Activated B cell treated with CpG ODN at 0.5 μM for 24 hours (primary cell): ENCODE results near the gene ZDHHC14. TPM values are rescaled to one million over a fixed set of nuclear protein-coding genes. Genes with fewer than 3 reads are reported as not detected.

Experiments
- ATAC-seq: fragments of 200-7000 bp; cut with Tn5 transposase; one replicate; pipeline ENCODE4 v1.10.0; 2021; ENCODE audit warnings: low read depth, mild to moderate bottlenecking, moderate library complexity
- CTCF ChIA-PET: fragments of 350-600 bp; sonication (Branson Sonifier 250); formaldehyde crosslinking; loops from one replicate; lab custom pipeline; 2021; ENCODE audit warnings: antibody characterized with exemption; lab: Charles Lee
- POLR2A ChIA-PET: fragments of 350-600 bp; sonication (Branson Sonifier 250); formaldehyde crosslinking; loops from one replicate; lab custom pipeline; 2021; ENCODE audit warnings: antibody characterized with exemption; lab: Charles Lee
- DNase-seq: peaks from one replicate; pipeline ENCODE4 v3.0.0; 2022
- H3K27ac Mint-ChIP-seq: one replicate; pipeline ENCODE4 v1.8.0; 2020; ENCODE audit warnings: mixed read lengths
- H3K27me3 Mint-ChIP-seq: one replicate; pipeline ENCODE4 v1.8.0; 2021; ENCODE audit warnings: mixed read lengths
- H3K36me3 Mint-ChIP-seq: one replicate; pipeline ENCODE4 v1.8.0; 2021; ENCODE audit warnings: low read depth, mixed read lengths
- H3K4me1 Mint-ChIP-seq: one replicate; pipeline ENCODE4 v1.8.0; 2021; ENCODE audit warnings: mixed read lengths
- H3K4me3 Mint-ChIP-seq: one replicate; pipeline ENCODE4 v1.8.0; 2020; ENCODE audit warnings: mild to moderate bottlenecking, mixed read lengths
- H3K9me3 Mint-ChIP-seq: one replicate; pipeline ENCODE4 v1.8.0; 2020; ENCODE audit warnings: mixed read lengths
- intact Hi-C: fragments of 100-400 bp; cut with micrococcal nuclease; formaldehyde crosslinking; loops from one replicate; pipeline ENCODE4 v1.15.1; 2024
- total RNA-seq: library from RNA; stranded (reverse); gene quantifications from 2 replicates; pipeline ENCODE4 v1.2.3, GENCODE V29; 2022
- TF ChIP-seq, protein P1 (sequence below): fragments of 200-600 bp; IDR thresholded peaks from one replicate; pipeline ENCODE4 v1.8.0; 2022; ENCODE audit warnings: antibody characterized with exemption, mild to moderate bottlenecking

ZDHHC14 gene
- total RNA-seq, 1 donor from 2014 or later: 25.3 TPM

DNA sequence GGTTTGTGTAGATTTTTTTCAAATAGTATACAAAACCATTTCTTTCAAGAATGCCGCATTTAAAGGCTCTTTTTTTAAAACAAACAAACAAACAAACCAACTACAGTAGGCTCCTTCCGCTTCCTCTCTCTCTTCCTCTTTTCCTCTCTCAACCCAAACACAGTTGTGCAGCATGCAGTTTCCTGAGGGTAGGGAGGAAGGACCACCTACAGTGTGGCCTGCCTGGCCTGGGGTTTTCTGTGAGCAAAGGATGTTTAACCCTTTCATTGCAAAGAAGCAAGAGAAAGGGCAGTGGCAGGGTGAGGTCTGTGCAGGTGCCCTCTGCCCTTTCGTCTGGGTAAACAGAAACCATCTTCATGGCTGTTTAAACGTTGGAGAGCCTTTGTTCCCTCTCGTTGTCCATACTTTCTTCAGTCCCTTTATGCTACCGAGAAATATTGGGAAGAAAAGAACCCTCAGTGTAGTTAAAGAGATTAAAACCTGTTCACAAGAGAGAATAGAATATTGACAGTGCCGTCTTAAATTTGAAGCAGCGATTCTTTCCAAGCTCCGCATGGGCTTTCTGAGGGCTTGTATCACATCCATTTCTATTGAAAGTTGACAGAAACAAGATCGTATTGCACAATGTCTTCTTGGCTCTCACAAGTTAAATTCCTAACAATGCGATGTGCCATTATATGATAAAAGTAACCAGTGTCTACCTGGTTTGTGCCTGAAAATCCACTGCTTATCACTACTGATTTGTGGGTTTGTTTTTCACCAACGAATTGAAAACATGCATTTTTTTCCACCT, 226.5 kb downstream of the ZDHHC14 start:
- H3K9me3 Mint-ChIP-seq: no peaks in the 10 kb centered on the region
- ChIA-PET POLR2A (no interaction called here), CTCF (no interaction called here)
- peak overlapping the region; percentile 81 for H3K27ac Mint-ChIP-seq
- DNase-seq: no peak
- H3K4me1 Mint-ChIP-seq: peaks cover 68% of the 10 kb centered on the region
- TF ChIP-seq, protein P1, sequence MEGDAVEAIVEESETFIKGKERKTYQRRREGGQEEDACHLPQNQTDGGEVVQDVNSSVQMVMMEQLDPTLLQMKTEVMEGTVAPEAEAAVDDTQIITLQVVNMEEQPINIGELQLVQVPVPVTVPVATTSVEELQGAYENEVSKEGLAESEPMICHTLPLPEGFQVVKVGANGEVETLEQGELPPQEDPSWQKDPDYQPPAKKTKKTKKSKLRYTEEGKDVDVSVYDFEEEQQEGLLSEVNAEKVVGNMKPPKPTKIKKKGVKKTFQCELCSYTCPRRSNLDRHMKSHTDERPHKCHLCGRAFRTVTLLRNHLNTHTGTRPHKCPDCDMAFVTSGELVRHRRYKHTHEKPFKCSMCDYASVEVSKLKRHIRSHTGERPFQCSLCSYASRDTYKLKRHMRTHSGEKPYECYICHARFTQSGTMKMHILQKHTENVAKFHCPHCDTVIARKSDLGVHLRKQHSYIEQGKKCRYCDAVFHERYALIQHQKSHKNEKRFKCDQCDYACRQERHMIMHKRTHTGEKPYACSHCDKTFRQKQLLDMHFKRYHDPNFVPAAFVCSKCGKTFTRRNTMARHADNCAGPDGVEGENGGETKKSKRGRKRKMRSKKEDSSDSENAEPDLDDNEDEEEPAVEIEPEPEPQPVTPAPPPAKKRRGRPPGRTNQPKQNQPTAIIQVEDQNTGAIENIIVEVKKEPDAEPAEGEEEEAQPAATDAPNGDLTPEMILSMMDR: no peak
- no peaks in the 10 kb centered on the region for H3K27me3 Mint-ChIP-seq
- ATAC-seq: peak; percentile 72
- H3K4me3 Mint-ChIP-seq: peak overlapping the region; percentile 59
- intact Hi-C loops: no loop called here
- peaks cover 3% of the 10 kb centered on the region for H3K36me3 Mint-ChIP-seq

DNA sequence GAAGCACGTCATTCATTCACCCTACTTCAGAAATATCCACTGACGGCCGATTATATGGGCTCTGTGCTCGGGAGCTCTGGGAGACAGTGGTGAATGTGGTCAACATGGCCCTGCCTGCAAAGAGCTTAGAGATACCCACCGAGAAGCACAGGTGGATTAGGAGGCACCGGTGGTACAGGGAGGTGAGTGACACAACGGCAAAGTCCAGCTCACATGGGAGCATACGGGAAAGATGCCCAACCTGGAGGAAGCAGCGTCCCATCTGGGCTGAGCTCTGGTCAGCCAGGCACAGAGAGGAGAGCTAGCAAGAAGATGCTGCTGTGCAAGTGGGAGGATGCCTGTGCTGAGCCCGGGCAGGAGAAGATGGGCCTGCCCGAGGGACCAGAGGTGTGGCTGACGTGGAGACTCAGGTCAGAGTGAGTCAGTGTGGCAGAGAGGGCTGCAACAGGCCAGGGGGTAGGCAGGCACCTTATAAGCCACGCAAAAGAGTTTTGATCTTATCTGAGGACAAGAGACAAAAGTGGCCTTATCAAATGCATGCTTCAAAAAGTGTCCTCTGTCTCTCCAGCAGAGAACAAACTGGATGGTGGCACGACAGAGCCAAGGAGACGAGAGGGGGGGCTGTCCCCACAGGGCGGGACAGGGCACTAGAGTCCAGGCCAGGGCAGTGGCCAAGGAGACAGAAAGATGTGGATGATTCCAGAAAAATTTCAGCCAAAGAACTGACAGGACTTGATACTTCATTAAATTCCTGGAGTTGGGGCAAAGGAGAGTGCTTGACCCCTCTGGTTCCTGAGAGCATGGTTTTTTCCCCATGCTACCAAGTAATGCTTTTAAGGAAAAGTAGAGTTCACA, 227.5 kb downstream of the ZDHHC14 start:
- Mint-ChIP-seq H3K4me3 (no peak overlapping the region), H3K27ac (peak overlapping the region; percentile 66), H3K36me3 (peaks cover 3% of the 10 kb centered on the region), H3K9me3 (no peaks in the 10 kb centered on the region), H3K4me1 (peaks cover 70% of the 10 kb centered on the region), H3K27me3 (no peaks in the 10 kb centered on the region)
- DNase-seq: no peak
- ChIA-PET POLR2A (interaction anchor here (0.6 kb wide), 1 partner anchor 126 kb away, joined by 9 read pairs; no protein-coding TSS in a partner anchor), CTCF (no interaction called here)
- intact Hi-C loops: no loop called here
- no peak for ATAC-seq
- TF ChIP-seq, protein P1: no peak

GRCh38 chr6:157609117-157609516, 228.1 kb downstream of the ZDHHC14 start:
- intact Hi-C loops: no loop called here
- Mint-ChIP-seq H3K9me3 (no peaks in the 10 kb centered on the region), H3K27ac (peak overlapping the region; percentile 12), H3K4me3 (no peak overlapping the region), H3K27me3 (no peaks in the 10 kb centered on the region), H3K4me1 (peaks cover 76% of the 10 kb centered on the region), H3K36me3 (peaks cover 3% of the 10 kb centered on the region)
- ChIA-PET CTCF (no interaction called here), POLR2A (no interaction called here)
- TF ChIP-seq, protein P1: no peak
- ATAC-seq: no peak
- no peak for DNase-seq

DNA sequence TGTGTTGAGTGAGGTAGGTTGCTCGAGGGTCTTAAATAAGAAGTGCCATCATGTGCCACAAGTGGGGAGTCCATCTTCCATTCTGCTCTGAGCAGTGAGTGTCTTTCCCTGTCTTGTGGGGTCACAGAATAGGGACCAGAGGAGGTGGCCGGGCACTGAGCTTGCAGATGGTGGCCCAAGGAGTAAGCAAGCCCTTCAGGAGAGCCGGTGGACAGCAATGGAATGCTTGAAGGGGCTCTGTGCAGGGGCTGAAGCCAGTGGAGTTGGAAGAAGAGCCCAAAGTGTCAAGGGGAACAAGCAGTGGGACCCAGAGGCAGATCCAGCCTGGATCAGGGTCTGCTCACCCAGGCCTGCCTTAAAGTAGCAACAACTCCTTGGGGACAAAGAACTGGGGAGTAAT, 228.6 kb downstream of the ZDHHC14 start:
- ATAC-seq (no peak), DNase-seq (no peak)
- Mint-ChIP-seq H3K27me3 (no peaks in the 10 kb centered on the region), H3K4me1 (peaks cover 81% of the 10 kb centered on the region), H3K36me3 (peaks cover 3% of the 10 kb centered on the region), H3K9me3 (no peaks in the 10 kb centered on the region), H3K4me3 (no peak overlapping the region), H3K27ac (peak overlapping the region; percentile 12)
- ChIA-PET POLR2A (interaction anchor here (1.1 kb wide), 1 partner anchor 8 kb away, joined by 3 read pairs; no protein-coding TSS in a partner anchor), CTCF (no interaction called here)
- TF ChIP-seq, protein P1: no peak
- intact Hi-C loops: no loop called here
